Limb (tissue), 2 donors: Measurements from ENCODE around the gene STXBP6.

Source experiments
- DNase-seq, 2 donors: peaks; one replicate each; pipeline ENCODE4 v3.0.0-alpha.2; 2016; ENCODE audit errors: extremely low spot score in 2 of 2

STXBP6 gene

DNA sequence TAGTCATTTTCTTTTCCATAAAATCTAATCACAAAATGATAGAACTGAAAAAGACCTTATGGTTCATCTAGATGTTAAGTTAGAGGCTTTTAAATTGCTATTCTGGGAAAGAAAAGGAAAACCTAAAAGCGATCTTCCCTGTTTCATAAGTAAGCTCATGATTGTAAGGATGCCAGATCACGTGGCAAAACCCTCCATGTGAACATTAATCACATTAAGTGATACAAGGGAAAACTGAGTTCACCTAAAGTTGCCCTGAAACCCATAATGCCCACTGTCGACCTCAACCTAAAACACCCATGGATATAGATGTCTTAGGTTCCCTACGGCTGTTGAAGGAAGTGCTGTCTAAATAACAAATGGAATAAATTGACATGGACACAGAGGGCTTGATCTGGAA lies 3.0 kb upstream of the STXBP6 start:
- no peak for DNase-seq

DNA sequence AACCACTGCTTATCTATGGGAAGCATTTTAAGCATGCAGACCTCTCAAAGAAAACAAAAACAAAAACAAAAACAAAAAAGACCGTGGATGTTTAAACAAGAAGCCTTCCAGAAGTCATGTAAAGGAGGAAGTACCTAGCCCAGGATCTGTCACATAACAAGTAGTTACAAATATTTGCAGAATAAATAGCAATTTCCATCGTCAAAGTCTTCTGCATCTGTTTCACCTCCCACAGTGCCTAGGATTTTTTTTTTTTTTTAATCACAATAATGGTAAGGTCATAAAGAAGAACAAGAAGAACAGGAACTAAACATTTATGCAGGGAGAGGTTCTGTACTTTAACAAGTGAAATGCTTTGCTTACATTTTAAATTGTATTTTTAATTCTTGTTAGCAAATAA lies 2.4 kb upstream of the STXBP6 start:
- DNase-seq: no peak

DNA sequence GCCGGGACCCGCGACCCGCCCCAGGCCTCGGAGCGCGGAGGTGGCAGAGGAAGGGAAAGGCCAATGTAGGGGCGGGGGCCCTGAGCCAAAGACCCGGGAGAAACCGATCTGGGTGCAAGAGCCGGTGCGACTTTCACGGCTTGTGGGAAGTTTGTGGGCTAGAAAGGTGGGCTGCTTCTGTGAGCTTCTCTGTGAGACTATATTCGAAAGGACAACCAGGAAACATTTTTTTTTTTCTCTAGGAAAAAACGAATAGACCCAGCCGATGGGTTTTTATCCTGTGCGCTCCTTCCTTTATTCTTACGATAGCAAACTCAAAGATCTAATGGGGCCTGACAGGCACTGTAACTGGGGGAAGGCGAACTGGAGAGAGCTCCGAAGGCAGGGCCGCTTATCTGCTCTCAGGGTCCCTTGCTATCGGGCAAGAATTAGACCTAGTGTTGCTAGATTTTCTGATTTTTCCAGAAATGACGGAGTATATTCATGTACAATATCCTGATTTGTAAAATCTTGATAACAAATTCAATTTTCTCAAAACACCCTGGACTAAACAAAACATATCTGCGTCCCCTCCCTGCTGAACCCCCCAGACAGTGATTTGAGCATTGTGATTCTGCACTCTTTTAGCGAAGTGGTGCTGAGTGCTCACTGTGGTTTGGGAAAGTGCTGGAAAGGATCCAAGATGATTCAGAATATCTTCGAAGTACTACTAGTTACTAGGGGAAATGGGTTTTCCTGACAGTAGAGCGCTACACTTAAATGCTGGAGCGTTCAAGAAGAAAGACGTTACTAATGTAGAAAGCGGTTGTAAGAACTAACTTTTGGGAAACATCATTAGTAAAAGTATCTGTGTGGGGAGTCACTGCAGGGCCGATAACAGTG lies 563 bp upstream of the STXBP6 start:
- no peak for DNase-seq

DNA sequence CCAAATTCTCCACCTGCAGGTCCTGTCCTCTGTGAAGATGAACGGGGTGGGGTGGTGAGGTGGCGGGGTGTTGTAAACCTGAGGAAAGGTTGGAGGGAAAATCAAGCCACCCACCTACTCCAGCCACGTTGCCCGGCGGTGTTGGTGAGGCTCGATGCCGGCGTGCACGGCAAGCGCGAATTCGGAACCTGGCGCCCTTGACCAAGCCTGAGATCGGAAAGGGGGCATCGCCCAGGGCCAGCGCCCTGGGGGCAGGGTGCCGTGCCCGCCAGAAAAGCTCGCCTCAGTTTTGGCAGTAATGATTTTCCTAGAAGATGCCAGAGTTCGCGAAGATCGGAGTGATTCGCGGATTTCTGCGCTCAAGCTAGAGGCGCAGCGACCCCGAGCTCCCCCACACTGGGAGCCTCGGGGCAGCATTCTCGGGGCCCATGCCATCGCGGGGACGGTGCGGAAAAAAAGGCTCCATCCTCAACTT lies 817 bp downstream of the STXBP6 start:
- no peak for DNase-seq

DNA sequence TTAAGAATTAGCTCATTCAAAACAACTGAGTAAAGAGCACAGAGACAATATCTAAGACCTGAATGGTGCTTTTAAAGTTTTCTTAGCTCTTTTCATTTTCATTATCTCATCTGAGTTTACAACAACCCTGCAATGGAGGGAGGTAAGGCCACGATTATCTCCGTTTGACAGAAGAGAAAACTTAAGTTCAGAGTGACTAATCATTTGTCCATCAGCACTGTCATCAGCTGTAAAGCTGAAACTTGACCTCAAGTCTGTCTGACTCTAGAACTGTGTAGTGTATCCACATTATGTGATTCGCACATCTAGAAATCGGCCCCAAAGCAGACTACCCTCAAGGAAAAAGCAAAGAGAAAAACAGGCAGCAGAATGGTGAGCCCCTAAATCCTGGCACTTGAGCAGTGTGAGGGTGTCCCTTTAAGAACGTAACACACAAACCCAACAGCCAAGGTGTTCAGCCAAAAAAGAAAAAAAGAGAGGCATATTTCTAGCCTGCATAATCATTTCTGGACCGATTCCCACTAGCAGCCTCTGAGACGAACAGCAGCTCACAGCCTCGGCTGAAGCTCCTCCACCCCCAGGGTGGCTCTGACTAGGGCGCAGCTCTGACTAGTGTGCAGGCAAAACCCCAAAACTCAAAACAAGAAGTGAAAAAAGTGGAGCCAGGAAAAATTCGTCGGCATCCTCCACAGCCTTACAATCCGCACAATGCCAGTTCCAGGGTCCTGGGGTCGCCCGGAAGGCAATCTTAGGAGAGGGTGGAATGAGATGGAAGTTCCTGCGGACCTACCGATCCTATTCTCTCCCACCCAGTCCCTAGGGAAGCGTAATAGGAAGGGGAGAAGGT lies 1.6 kb downstream of the STXBP6 start:
- DNase-seq: peak in 1 of 2 donors; percentile 36

DNA sequence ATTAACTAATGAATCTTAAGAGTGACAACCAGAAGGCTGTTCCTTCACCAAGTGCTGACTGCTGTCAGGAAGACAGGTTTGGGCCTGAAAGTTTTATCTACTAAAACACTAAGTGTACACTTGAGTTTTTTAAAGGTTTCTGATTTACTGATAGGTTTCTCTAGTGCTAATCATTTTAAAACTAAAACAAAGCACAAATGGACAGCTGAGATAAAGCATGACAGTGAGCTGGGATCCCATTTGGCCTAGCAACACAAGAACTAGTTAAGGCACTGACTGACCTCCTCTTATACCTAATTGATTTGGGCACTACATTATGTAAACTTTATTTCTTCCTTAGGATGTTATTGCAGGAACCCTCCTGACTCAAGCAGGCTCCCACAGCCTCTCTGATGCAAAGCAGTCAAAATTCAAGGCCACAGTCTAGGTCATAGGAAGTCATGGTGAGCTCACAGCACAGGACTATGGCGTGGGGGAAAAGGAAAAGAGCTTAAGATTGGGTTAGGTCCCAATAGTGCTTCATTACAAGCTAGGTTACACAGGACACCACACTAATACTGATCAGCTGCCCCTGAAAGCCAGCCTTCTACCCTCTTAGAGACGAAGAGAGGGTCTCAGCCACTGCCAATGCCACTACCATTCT lies 3.5 kb downstream of the STXBP6 start:
- DNase-seq: no peak

DNA sequence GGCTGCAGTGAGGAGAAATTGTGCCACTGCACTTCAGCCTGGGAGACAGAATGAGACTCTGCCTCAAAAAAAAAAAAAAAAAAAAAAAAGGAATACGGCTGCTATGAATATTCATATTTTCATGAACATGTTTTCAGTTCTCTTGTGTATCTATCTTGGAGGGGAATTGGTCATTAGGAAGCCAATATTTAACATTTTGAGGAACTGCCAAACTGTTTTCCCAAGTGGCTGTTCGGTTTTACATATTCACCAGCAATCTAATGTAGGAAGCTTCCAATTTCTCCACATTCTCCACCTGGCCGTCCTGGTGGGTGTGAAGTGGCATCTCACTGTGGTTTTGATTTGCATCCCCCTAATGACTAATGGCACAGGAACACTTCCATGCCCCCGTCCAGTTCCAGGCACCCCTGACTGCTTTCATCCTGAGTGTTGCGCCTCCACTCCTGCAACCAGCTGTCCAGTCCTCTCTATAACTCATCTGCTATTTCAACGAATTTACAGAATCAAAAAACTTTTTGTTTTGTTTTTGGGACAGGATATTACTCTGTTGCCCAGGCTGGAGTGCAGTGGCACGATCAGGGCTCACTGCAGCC lies 5.7 kb downstream of the STXBP6 start:
- no peak for DNase-seq

DNA sequence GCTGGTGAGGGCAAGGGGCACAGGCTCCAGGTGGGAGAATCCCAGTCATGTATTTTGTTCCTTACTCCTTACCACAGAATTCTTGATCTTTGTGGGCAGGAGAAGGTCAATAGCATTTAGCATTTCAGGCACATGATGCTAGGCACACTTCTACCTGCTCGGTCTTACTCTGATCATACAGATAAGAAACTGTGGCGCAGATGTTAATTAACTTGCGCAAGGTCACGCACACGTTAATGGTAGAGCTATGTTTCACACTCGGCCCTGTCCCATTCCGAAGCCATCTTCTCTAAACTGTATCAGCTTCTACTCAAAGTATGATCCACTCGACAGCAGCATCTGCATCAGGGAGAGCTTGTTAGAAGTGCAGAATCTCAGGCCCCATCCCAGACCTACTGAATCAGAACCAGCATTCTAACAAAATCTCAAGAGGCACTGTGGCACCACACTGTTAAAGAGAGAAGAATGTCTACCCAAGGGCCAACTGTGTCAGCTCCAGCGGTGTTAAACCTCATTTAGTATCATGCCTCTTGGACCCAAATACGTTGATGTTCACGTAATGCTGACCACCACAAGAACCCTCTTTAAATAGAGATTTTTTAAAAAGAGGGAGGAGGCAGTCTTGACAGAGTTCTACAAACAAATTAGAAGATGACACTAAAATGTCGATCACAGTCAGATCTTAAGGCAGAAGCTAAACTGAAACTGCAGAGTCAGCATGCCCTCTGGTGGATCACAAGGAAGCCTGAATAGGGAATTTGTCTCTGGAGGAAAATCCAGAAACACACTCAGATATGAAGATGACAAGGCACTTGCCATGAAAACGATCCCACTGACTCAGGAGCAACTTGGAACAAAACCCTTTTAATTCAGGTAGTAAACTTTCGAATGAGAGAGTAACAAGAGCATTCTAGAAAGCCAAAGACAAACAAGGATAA lies 7.3 kb downstream of the STXBP6 start:
- DNase-seq: peak in 1 of 2 donors; percentile 50

DNA sequence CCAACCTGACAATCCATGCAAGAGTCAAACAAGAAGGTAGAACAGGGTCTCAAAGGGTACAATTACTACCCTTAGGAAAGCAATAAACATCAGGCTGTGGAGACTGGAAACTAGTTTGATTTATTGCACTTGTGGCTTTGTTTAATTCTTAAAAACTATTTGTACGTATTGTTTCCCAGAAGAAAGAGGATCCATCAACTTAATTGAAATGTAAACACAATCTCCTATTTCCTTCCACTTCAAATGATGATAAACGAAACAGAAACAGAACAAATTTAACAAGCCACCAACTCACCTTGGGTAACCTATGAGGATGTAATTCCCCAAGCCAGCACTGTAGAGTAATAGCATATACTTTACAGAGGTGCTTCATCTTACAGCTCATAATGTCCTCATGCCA lies 8.0 kb downstream of the STXBP6 start:
- DNase-seq: no peak

DNA sequence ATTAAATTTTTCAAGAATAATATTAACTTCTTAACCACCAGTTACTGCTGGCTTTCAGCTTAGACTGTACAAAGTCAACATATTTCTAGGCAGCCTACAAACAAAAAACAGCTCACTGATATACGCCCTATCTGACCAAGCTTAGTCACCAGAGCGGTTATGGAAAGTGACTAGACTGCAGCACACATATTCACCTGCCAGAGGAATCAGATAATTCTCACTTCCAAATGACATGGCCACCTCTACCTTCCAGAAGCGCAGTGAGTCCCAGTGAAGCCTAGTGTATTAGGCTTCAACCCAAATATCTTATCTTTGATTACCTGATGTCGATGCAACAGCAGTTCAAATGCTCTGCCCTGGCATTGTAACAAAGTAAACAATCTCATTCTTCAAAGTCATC lies 8.5 kb downstream of the STXBP6 start:
- DNase-seq: no peak

DNA sequence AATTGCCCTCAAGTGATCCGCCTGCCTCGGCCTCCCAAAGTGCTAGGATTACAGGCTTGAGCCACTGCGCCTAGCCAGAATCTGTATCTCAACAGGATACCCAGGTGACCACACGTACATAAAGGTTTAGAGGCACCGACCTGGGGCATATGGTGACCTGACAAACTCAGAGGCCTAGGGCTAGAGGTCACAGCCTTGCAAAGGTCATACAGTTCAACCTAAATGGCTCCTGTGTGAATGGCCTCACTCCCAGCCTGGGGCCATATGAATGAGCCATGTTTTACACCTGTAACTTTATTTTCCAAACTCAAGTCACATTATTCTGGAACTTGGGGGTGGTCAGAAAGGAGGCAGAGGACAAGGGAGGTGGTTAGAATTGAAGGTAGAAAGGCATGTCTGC lies 10.0 kb downstream of the STXBP6 start:
- no peak for DNase-seq

DNA sequence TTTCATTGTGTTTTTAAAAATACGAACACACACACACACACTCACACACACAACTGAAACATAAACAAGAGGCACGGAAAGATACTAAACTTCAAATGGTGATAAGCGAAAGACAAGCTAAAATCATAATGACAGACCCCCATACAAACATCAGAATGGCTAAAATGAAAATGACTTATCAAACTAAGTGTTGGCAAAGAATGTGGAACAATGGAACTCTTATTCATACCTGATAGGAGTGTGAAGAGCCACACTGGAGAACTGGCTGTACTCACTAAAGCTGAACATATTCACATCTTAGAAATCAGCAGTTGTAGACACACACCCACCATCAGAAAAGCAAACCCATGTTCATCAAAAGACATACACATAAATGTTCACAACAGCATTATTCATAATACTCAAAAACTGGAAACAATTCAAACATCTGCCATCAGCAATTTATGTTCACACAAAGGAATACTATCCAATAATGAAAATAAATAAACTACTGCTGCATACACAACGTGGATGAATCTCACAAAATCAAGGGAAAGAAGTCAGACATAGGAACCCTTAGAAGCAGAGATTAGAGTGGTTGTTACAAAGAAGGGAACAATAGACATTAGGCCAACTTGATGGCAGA lies 11.8 kb downstream of the STXBP6 start:
- no peak for DNase-seq

DNA sequence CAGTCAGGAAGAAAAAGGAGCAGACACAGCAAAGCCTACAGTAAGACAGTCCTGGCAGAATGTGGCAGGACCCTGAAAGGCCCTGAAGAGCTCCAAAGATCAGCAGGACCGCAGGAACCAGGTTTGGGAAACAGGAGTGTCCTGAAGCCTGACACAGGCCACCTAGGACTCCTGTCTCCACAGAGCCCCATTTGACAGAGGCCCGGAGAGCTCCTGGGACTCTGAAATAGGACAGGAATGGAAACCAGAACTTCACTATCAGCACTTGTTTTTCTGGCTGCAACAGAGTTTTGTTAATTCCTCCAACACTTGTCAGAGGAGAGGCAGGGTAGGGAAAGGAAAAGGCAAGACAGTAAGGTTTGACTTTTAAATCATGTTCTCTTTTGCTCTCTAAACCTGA lies 12.9 kb downstream of the STXBP6 start:
- no peak for DNase-seq

DNA sequence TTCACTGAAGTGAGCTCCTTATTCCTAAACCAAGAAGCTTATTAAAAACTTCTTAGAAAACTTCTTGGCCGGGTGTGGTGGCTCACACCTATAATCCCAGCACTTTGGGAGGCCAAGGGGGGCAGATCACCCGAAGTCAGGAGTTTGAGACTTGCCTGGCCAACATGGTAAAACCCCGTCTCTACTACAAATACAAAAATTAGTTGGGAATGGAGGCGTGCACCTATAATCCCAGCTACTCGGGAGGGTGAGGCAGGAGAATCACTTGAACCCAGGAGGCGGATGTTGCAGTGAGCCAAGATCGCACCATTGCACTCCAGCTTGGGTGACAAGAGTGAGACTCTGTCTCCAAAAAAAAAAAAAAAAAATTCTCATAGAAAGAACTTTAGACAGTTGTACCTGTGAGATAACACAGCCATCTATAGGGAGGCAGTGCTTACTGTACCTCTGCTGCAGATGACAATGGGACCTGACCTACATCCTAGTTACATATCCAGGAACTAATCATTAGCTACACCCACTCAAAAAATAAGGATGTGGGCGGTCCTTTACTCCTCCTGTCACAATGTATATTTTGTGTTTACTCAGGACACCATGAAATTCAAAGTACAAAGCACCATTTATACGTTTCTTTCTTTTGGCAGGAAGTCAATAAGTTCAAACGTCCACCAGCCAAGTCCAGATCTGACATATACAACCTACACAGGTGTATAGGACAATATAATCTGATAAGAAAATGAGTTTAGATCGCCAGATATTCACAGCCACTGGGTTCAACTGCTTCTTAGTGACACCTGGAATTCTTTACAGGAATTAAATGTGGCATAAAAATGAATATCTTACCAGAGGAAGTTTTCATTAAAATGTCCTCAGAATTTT lies 14.9 kb downstream of the STXBP6 start:
- no peak for DNase-seq

DNA sequence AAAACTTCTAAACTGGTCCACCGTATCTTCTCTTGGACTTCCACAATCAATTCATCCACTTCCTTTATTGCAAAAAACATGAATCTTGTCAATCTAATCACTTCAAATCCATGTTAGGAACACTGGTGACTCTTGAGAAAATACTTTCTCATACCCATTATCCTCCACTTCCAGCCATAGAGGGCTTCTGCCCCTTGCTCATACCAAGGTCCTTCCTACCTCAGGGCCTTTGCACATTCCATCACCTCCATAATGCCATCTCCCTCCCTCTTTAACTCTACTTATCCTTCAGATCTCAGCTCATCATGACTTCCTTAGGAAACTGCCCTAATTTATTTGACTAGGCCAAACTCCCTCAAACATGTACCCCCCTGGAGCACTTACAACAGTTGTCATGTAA lies 16.6 kb downstream of the STXBP6 start:
- DNase-seq: no peak

DNA sequence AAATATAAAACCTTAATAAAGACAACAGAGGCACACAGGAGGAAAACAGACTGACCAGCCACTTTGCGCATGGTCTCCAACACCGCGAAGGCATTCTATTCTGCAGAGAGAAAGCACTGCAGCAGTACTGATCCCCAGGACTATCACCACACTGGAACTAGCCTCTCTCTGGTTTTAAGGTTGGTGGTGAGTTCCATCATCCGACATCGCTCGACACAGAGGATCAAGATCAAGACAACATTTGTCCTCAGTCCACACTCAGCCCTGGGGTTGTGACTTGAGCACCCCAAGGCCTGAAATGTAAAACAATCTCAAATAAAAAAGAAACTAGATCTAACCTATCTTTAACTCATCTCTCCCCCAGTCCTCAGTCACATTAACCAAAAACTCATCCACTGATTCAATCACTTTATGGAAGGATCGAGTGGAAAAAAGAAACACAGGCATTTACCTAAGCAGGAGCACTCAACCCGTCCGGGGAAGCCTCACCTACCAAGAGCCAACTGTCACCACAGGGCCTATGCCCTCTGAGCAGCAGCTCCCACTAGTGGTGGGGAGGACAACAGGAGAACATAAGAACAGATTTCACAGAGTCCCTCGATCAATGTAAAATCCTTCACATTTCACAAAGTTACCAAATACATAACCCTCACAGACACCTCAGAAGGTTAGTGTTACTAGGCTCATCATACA lies 17.7 kb downstream of the STXBP6 start:
- no peak for DNase-seq

DNA sequence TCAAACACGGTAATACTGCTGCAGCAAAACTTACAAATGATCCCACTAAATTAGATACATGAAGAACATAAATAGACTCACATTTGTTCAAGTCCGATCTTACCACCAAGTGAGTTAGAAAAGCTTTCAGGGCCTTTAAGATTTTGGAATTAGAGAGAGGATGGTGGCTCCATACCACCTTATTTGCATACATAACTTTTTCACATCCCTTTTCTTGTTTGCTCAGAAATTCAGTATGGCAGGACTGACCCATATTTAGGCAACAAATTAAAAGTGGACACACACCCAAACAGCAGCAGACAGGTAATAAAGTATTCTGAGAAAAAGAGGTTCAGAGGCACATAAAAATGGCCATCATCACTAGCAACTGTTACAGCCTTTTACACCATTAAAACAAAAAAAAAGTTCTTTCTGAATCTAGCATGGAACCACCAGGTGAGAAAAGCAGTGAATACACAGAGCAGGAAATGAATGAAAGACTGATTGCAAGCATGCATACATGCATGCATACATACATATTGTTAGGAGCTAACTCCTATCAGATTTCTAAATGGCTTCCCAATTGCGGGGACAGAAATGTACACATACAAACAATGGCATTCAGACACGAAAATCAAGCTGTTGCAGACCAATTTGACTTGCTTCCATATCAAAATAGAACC lies 23.3 kb downstream of the STXBP6 start:
- DNase-seq: no peak

DNA sequence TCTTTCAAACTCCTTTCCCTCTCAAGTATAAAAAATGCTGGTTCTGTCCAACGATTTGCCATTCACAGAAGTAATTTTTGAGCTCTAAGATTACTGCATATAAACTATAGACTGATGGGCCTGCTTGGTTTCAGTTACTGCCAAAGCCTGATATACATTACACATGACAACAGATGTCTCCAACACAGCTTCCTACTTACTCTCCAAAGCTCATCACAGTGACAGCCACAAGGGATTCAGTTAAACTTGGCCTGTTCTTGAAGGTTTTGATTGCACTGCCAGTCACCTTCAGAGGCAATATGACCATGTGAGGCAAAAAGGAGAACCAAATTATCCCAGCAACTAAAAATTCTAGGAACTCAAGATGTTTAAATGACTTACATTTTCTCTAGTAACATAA lies 30.1 kb downstream of the STXBP6 start:
- no peak for DNase-seq
